GM18861 (cell line): Measurements from ENCODE around the gene CASP9.

Source experiments
- ATAC-seq: cut with Tn5 transposase; IDR thresholded peaks from one replicate; pipeline ENCODE4 v1.9.1; 2021; ENCODE audit not compliant: unreplicated experiment

Gene CASP9

DNA sequence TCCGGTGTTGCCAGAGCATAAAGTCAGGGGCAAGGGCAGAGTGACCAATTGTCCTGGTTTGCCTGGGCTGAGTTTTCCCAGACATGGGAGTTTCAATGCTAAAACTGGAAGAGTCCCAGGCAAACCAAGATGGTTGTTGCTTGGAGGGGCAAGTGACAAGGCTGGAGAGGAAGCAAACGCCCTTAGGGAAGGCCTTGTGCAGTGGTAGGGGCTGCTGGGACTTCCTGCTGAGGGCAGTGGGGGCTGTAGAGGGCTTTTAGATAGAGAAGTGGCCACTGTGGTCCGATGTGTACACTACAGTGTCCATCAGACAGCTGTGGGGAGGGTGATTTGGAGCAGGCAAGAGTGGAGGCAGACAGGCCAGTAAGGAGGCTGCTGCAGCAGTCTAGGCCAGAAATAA is 74.4 kb downstream of the CASP9 start:
- no peak for ATAC-seq

DNA sequence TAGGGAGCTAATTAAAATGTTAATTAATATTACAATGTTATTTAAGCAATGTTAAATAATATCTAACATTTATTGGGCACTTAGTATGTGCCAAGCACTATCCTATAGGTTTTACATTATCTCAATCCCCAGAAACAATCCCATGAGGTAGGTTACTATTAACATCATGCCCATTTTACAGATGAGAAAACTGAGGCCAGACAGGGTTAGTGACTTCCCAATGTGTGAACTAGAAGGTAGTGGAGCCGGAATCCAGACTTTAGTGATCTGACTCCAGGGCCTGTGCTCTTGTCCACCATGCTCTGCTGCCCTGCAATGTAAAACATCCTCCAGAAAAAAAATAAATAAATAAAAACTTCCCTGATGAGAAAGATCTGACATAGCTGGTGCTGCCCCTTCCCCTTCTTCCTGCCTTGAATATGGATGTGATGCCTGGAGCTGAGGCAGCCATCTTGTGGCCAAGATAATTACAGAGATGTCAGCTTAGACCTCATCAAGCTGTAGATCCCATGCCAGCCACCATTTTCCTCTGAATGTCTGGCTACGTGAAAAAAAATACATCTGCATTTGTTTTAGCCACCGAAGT is 75.0 kb downstream of the CASP9 start:
- ATAC-seq: no peak

DNA sequence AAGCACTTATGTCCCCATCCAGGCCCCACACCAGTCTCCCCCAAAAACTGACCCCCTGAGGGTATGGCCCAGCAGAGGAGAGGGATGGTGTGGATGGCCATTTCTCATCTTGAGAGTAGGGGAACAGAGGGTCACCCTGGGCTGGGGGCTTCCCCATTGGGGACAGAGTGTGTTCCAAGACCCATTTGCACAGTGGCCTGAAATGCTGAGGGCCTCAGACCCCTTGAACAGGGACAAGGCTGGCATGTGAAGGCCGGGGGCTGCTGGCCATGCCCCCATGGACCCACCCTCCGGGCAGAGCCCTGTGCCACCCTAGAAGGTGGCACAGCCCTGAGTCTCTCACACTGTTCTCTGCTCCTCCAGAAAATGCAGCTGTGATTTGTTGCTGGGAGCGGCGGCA is 77.8 kb downstream of the CASP9 start:
- ATAC-seq: no peak

DNA sequence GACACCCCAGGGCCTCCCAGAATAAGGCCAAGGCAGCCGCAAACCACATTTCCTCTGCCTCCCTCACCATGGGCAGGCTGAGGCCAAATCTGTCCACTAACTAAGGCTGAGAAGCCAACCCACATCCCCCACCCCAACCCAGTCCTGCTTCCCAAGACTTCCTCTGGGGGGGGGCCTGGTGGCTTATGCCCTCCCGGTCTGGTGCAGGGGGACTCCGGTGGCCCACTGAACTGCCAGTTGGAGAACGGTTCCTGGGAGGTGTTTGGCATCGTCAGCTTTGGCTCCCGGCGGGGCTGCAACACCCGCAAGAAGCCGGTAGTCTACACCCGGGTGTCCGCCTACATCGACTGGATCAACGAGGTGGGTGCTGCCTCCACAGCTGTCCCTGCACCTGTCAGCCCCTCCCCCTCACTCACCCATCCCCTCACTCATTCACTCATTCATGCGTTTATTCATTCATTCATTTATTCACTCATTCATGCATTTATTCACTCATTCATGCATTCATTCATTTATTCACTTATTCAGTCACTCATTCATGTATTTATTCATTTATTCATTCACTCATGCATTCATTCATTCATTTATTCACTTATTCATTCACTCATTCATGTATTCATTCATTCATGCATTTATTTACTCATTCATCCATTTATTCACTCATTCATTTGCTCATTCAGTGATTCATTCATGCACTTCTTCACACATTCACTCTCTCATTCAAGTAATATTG is 78.5 kb downstream of the CASP9 start:
- no peak for ATAC-seq

DNA sequence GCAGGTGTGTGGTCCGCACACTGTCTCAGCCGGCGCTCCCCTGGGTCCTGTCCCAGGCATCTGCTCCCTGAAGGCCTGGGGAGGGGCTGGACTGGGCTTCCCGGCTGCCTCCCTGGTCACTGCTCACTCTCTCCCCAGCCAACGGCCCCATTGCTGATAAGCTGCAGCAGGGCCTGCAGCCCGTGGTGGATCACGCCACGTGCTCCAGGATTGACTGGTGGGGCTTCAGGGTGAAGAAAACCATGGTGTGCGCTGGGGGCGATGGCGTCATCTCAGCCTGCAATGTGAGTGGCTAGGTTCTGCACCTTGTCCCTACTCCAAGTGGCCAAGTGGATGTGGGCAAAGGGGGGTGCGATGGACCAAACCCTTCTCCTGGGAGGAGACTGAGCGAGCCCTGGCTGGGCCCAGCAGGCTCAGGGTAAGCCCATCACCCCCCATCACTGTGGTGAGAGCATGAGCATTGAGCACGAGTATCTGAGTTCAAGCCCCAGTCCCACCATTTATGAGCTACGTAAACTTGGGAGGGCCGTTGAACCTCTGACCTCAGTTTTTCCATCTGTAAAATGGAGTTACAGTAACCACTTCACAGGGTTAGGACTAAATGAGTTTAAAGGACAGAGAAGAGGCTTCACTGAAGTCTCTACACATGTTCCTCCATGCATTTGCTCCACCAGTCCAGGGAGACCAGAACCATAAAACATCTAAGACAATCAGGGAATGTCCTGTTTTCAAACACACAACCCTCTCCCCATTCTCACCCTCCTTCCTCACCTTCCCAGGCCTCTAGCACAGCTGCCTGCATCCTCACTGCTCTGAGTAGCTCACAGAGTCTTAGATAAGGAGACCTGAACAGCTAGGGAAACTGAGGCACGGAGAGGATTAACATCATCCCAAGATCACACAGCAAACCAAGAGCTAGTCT is 79.3 kb downstream of the CASP9 start:
- no peak for ATAC-seq

DNA sequence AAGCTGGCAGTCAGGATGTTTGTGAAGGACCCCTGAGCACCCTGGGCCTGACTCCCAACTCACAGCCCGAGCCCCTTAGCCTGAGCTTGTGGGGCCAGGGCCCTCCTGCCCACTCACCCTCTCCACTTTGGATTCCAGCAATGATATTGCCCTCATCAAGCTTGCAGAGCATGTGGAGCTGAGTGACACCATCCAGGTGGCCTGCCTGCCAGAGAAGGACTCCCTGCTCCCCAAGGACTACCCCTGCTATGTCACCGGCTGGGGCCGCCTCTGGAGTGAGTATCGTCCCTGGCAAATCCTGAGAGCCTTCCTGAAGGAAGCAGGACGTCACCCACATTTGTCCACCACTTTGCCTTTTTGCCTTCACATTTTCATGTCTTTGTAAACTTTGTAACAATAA is 80.7 kb downstream of the CASP9 start:
- ATAC-seq: no peak

DNA sequence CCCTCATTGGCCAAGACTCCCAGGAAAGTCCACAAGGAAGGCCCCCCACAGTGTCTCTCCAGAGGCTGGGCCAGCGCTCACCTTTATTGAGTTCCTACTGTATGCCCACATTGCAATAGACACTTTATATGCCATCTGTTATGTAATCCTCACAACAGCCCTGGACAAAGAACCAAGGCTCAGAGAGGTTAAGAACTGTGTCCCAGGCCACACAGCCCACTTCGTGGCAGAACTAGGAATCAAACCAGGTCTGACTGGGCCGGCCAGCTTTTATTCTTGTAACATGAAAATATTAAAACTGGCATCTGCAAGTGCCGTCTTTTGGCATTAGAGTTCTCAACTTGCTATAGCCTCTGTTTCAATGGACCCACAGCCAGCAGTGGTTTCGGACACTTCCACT is 81.3 kb downstream of the CASP9 start:
- no peak for ATAC-seq

DNA sequence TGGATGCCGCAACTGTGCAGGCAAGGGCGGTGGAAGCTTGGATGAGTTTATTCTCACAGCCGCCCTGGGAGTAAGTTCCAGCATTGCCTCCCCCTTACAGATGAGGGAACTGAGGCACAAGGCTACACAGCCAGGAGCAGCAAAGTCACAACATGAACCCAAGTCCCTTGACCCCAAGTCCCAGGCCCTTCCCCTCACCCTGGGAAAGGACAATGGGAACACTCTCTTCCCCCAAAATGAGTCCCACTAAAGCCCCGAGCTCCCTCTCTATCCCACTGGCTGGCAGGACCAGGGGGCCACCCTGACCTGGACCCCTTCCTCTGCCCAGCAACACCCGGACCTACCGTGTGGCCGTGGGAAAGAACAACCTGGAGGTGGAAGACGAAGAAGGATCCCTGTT is 81.9 kb downstream of the CASP9 start:
- no peak for ATAC-seq
